Activated T-helper 2 cell treated with anti-CD3 and anti-CD28 coated beads, Interferon-gamma antibody, Interleukin-2, Interleukin-4, amounts not matched to agents 10 μg/mL and 5 μg/mL and 100 μg/mL, durations not matched to agents 14 hours and 24 hours and 36 hours (primary cell): ENCODE results near the gene ZNF423. TPM values are rescaled to one million over a fixed set of nuclear protein-coding genes. Genes with fewer than 3 reads are reported as not detected.

Experiments
- DNase-seq: peaks from one replicate; pipeline ENCODE4 v3.0.0; 2021; ENCODE audit warnings: low spot score
- H3K27ac Mint-ChIP-seq: one replicate; pipeline ENCODE4 v1.8.0; 2021; ENCODE audit warnings: mixed read lengths
- H3K27me3 Mint-ChIP-seq: one replicate; pipeline ENCODE4 v1.8.0; 2021; ENCODE audit warnings: low read depth, mixed read lengths
- H3K36me3 Mint-ChIP-seq: one replicate; pipeline ENCODE4 v1.8.0; 2021; ENCODE audit warnings: low read depth, mixed read lengths
- H3K4me1 Mint-ChIP-seq: one replicate; pipeline ENCODE4 v1.8.0; 2021; ENCODE audit warnings: low read depth, mixed read lengths
- H3K4me3 Mint-ChIP-seq: one replicate; pipeline ENCODE4 v1.8.0; 2021; ENCODE audit warnings: low read depth, mild to moderate bottlenecking, moderate library complexity, mixed read lengths
- H3K9me3 Mint-ChIP-seq: one replicate; pipeline ENCODE4 v1.8.0; 2021; ENCODE audit warnings: mixed read lengths
- intact Hi-C: fragments of 100-400 bp; cut with micrococcal nuclease; formaldehyde crosslinking; loops from one replicate; pipeline ENCODE4 v1.15.1; 2023
- total RNA-seq: library from RNA; stranded (reverse); gene quantifications from 2 replicates; pipeline ENCODE4 v1.2.3, GENCODE V29; 2022

ZNF423 gene
- total RNA-seq, 1 donor from 2014 or later = not detected

- H3K9me3 Mint-ChIP-seq = no peaks in the 10 kb centered on the region
- H3K27me3 Mint-ChIP-seq = no peaks in the 10 kb centered on the region
- no peak overlapping the region for H3K4me3 Mint-ChIP-seq
- intact Hi-C loops = no loop called here
- peaks cover 1% of the 10 kb centered on the region for H3K4me1 Mint-ChIP-seq
- no peaks in the 10 kb centered on the region for H3K36me3 Mint-ChIP-seq
- no peak overlapping the region for H3K27ac Mint-ChIP-seq
- no peak for DNase-seq
These were observed 352.5 kb downstream of the ZNF423 start for GRCh38 chr16:49503256-49504022.

- no peak for DNase-seq
- intact Hi-C loops = no loop called here
- Mint-ChIP-seq H3K4me3 (no peak overlapping the region), H3K27ac (no peak overlapping the region), H3K36me3 (no peaks in the 10 kb centered on the region), H3K9me3 (no peaks in the 10 kb centered on the region), H3K27me3 (no peaks in the 10 kb centered on the region), H3K4me1 (peaks cover 1% of the 10 kb centered on the region)
These were observed 353.6 kb downstream of the ZNF423 start for GRCh38 chr16:49502136-49502881.

- H3K4me3 Mint-ChIP-seq = no peak overlapping the region
- H3K36me3 Mint-ChIP-seq = no peaks in the 10 kb centered on the region
- peaks cover 1% of the 10 kb centered on the region for H3K4me1 Mint-ChIP-seq
- H3K27ac Mint-ChIP-seq = no peak overlapping the region
- no peak for DNase-seq
- H3K27me3 Mint-ChIP-seq = no peaks in the 10 kb centered on the region
- H3K9me3 Mint-ChIP-seq = no peaks in the 10 kb centered on the region
- intact Hi-C loops = no loop called here
These were observed 355.9 kb downstream of the ZNF423 start for GRCh38 chr16:49499869-49500610.

GRCh38 chr16:49499414-49499785, 356.5 kb downstream of the ZNF423 start:
- intact Hi-C loops = no loop called here
- H3K4me3 Mint-ChIP-seq = no peak overlapping the region
- no peaks in the 10 kb centered on the region for H3K27me3 Mint-ChIP-seq
- no peaks in the 10 kb centered on the region for H3K9me3 Mint-ChIP-seq
- no peaks in the 10 kb centered on the region for H3K36me3 Mint-ChIP-seq
- DNase-seq = no peak
- peaks cover 1% of the 10 kb centered on the region for H3K4me1 Mint-ChIP-seq
- H3K27ac Mint-ChIP-seq = no peak overlapping the region

- no peaks in the 10 kb centered on the region for H3K9me3 Mint-ChIP-seq
- H3K4me3 Mint-ChIP-seq = no peak overlapping the region
- intact Hi-C loops = no loop called here
- H3K27ac Mint-ChIP-seq = no peak overlapping the region
- H3K4me1 Mint-ChIP-seq = peaks cover 1% of the 10 kb centered on the region
- no peaks in the 10 kb centered on the region for H3K36me3 Mint-ChIP-seq
- H3K27me3 Mint-ChIP-seq = no peaks in the 10 kb centered on the region
- DNase-seq = no peak
These were observed 357.1 kb downstream of the ZNF423 start for GRCh38 chr16:49498666-49499413.

GRCh38 chr16:49498264-49498663, 357.6 kb downstream of the ZNF423 start:
- Mint-ChIP-seq H3K9me3 (no peaks in the 10 kb centered on the region), H3K27ac (no peak overlapping the region), H3K27me3 (no peaks in the 10 kb centered on the region), H3K4me1 (peaks cover 1% of the 10 kb centered on the region), H3K4me3 (no peak overlapping the region), H3K36me3 (no peaks in the 10 kb centered on the region)
- no peak for DNase-seq
- intact Hi-C loops = no loop called here

GRCh38 chr16:49497466-49497865, 358.4 kb downstream of the ZNF423 start:
- Mint-ChIP-seq H3K9me3 (no peaks in the 10 kb centered on the region), H3K4me1 (no peaks in the 10 kb centered on the region), H3K27ac (no peak overlapping the region), H3K36me3 (no peaks in the 10 kb centered on the region), H3K27me3 (no peaks in the 10 kb centered on the region), H3K4me3 (no peak overlapping the region)
- intact Hi-C loops = no loop called here
- no peak for DNase-seq

- Mint-ChIP-seq H3K27ac (no peak overlapping the region), H3K4me3 (no peak overlapping the region), H3K9me3 (no peaks in the 10 kb centered on the region), H3K27me3 (no peaks in the 10 kb centered on the region), H3K36me3 (no peaks in the 10 kb centered on the region), H3K4me1 (no peaks in the 10 kb centered on the region)
- DNase-seq = no peak
- intact Hi-C loops = no loop called here
These were observed 359.3 kb downstream of the ZNF423 start for GRCh38 chr16:49496656-49497055.

GRCh38 chr16:49495596-49496355, 360.1 kb downstream of the ZNF423 start:
- Mint-ChIP-seq H3K36me3 (no peaks in the 10 kb centered on the region), H3K27ac (no peak overlapping the region), H3K4me1 (no peaks in the 10 kb centered on the region), H3K27me3 (no peaks in the 10 kb centered on the region), H3K9me3 (no peaks in the 10 kb centered on the region), H3K4me3 (no peak overlapping the region)
- no peak for DNase-seq
- intact Hi-C loops = no loop called here

GRCh38 chr16:49494891-49495566, 360.9 kb downstream of the ZNF423 start:
- H3K36me3 Mint-ChIP-seq = no peaks in the 10 kb centered on the region
- no peak for DNase-seq
- H3K27me3 Mint-ChIP-seq = no peaks in the 10 kb centered on the region
- H3K9me3 Mint-ChIP-seq = no peaks in the 10 kb centered on the region
- H3K4me1 Mint-ChIP-seq = no peaks in the 10 kb centered on the region
- no peak overlapping the region for H3K27ac Mint-ChIP-seq
- intact Hi-C loops = no loop called here
- H3K4me3 Mint-ChIP-seq = no peak overlapping the region

- Mint-ChIP-seq H3K27ac (no peak overlapping the region), H3K36me3 (no peaks in the 10 kb centered on the region), H3K27me3 (no peaks in the 10 kb centered on the region), H3K9me3 (no peaks in the 10 kb centered on the region), H3K4me1 (no peaks in the 10 kb centered on the region), H3K4me3 (no peak overlapping the region)
- intact Hi-C loops = no loop called here
- DNase-seq = no peak
These were observed 361.4 kb downstream of the ZNF423 start for GRCh38 chr16:49494474-49494873.
